Stomach (tissue), 4 donors: ENCODE results near the gene CDC42BPB.

Source experiments
- CTCF ChIP-seq, 7 experiments: fragments of 450-650 bp in 4 of 7; fragments of 200-600 bp in 3 of 7; sonication (generic) in 3 of 7; IDR thresholded peaks; one replicate each; pipeline ENCODE4 v1.5.1; 2016 to 2019; ENCODE audit warnings: antibody characterized with exemption in 7 of 7, control low read depth in 2 of 7, mild to moderate bottlenecking in 1 of 7
- EP300 ChIP-seq: sonication (generic); formaldehyde crosslinking; IDR thresholded peaks from one replicate; pipeline ENCODE4 v1.6.1; 2017; ENCODE audit warnings: antibody characterized with exemption
- POLR2A ChIP-seq, 4 donors: fragments of 450-650 bp; IDR thresholded peaks; one replicate each; pipeline ENCODE4 v1.6.1; 2016; ENCODE audit warnings: antibody characterized with exemption in 4 of 4, control low read depth in 2 of 4, mild to moderate bottlenecking in 1 of 4, moderate library complexity in 1 of 4
- POLR2AphosphoS5 ChIP-seq, 3 donors: sonication (generic); formaldehyde crosslinking; IDR thresholded peaks; one replicate each; pipeline ENCODE4 v1.6.1; 2016; ENCODE audit warnings: antibody characterized with exemption in 3 of 3

- TF ChIP-seq CTCF (IDR thresholded peaks at IDR 0.05) (no peak), POLR2A (IDR thresholded peaks at IDR 0.05) (no peak), POLR2AphosphoS5 (IDR thresholded peaks at IDR 0.05) (no peak), EP300 (no peak)
Measured at GRCh38 chr14:102935756-102936155, 121.6 kb downstream of the CDC42BPB start.
